CD4-positive, alpha-beta T cell (primary cell): Measurements from ENCODE around the gene MYOG. TPM values are rescaled to one million over a fixed set of nuclear protein-coding genes. Genes with fewer than 3 reads are reported as not detected.

Experiments
- ATAC-seq: fragments of 200-7000 bp; cut with Tn5 transposase; one replicate; pipeline ENCODE4 v1.10.0; 2022; ENCODE audit warnings: mild to moderate bottlenecking; ENCODE audit not compliant: poor library complexity
- CTCF ChIA-PET: fragments of 350-600 bp; sonication (Branson Sonifier 250); formaldehyde crosslinking; loops from one replicate; lab custom pipeline; 2021; ENCODE audit warnings: antibody characterized with exemption, inconsistent platforms; lab: Charles Lee
- POLR2A ChIA-PET: fragments of 350-600 bp; sonication (Branson Sonifier 250); formaldehyde crosslinking; loops from one replicate; lab custom pipeline; 2021; ENCODE audit warnings: antibody characterized with exemption, inconsistent platforms; lab: Charles Lee
- DNase-seq, 14 experiments: peaks; one replicate each; pipeline ENCODE4 v3.0.0-alpha.2; 2013 to 2020; ENCODE audit warnings: mixed read lengths in 2 of 14
- H3K27ac ChIP-seq, 2 donors: one replicate each; pipeline versions ENCODE4 v1.5.1 to v1.7.0; 2013; ENCODE audit warnings: low read length in 2 of 2, low read depth in 1 of 2, mild to moderate bottlenecking in 1 of 2
- H3K27me3 ChIP-seq, 2 experiments: 1 replicate in 1 of 2; 2 replicates in 1 of 2; pipeline versions ENCODE4 v1.6.1 to v1.7.0; 2013; ENCODE audit warnings: low read length in 2 of 2, control low read depth in 1 of 2, mild to moderate bottlenecking in 1 of 2, moderate library complexity in 1 of 2; ENCODE audit not compliant: insufficient read depth in 2 of 2, control insufficient read depth in 1 of 2
- H3K36me3 ChIP-seq: one replicate; pipeline ENCODE4 v1.6.1; 2013; ENCODE audit warnings: low read length, control low read depth; ENCODE audit not compliant: insufficient read depth
- H3K4me1 ChIP-seq: one replicate; pipeline ENCODE4 v1.6.1; 2013; ENCODE audit warnings: low read length, control low read depth; ENCODE audit not compliant: insufficient read depth
- H3K4me3 ChIP-seq: one replicate; pipeline ENCODE4 v1.5.1; 2013; ENCODE audit warnings: mild to moderate bottlenecking, low read length, moderate library complexity
- H3K9me3 ChIP-seq, 2 experiments: 1 replicate in 1 of 2; 2 replicates in 1 of 2; pipeline versions ENCODE4 v1.6.1 to v1.7.0; 2013; ENCODE audit warnings: low read length in 2 of 2, mild to moderate bottlenecking in 2 of 2, control low read depth in 1 of 2, moderate library complexity in 1 of 2; ENCODE audit not compliant: control insufficient read depth in 1 of 2, insufficient read depth in 1 of 2
- H3K27ac Mint-ChIP-seq: one replicate; pipeline ENCODE4 v1.8.0; 2020; ENCODE audit warnings: mixed read lengths
- H3K27me3 Mint-ChIP-seq: one replicate; pipeline ENCODE4 v1.8.0; 2021; ENCODE audit warnings: mixed read lengths
- H3K36me3 Mint-ChIP-seq: one replicate; pipeline ENCODE4 v1.8.0; 2021; ENCODE audit warnings: low read depth, mixed read lengths
- H3K4me1 Mint-ChIP-seq: one replicate; pipeline ENCODE4 v1.8.0; 2021; ENCODE audit warnings: low read depth, mixed read lengths
- H3K4me3 Mint-ChIP-seq: one replicate; pipeline ENCODE4 v1.8.0; 2020; ENCODE audit warnings: mild to moderate bottlenecking, mixed read lengths
- H3K9me3 Mint-ChIP-seq: one replicate; pipeline ENCODE4 v1.8.0; 2020; ENCODE audit warnings: mixed read lengths
- CTCF ChIP-seq: fragments of 200-600 bp; IDR thresholded peaks from one replicate; pipeline ENCODE4 v1.8.0; 2022; ENCODE audit warnings: antibody characterized with exemption, mild to moderate bottlenecking
- intact Hi-C, 2 experiments: fragments of 100-400 bp; cut with DNase I in 1 of 2; cut with micrococcal nuclease in 1 of 2; formaldehyde crosslinking; loops; one replicate each; pipeline versions ENCODE4 v1.15.1 to v1.9.0; 2023 to 2025; cut with DNase I, micrococcal nuclease
- total RNA-seq, 174 experiments: library from RNA in 2 of 174; stranded (reverse) in 2 of 174; gene quantifications; one replicate each; pipeline ENCODE4 v1.2.3 and lab custom pipeline; 2021 to 2026

The MYOG gene
- total RNA-seq, 2 experiments from 2014 or later = not detected

- intact Hi-C loops = no loop called here
- H3K4me1 Mint-ChIP-seq = no peaks in the 10 kb centered on the region
- H3K9me3 ChIP-seq = no peaks in the 10 kb centered on the region
- H3K9me3 Mint-ChIP-seq = no peaks in the 10 kb centered on the region
- no peaks in the 10 kb centered on the region for H3K36me3 ChIP-seq
- H3K4me3 ChIP-seq = no peak overlapping the region
- DNase-seq (no peak), ATAC-seq (no peak)
- no peak for TF ChIP-seq CTCF
- POLR2A ChIA-PET = no interaction called here
- H3K36me3 Mint-ChIP-seq = no peaks in the 10 kb centered on the region
- no peaks in the 10 kb centered on the region for H3K4me1 ChIP-seq
- H3K27me3 ChIP-seq = peaks cover 0 to 4% of the 10 kb centered on the region in 2 experiments
- H3K27ac Mint-ChIP-seq = no peak overlapping the region
- no peak overlapping the region for H3K27ac ChIP-seq
- H3K27me3 Mint-ChIP-seq = peaks cover 10% of the 10 kb centered on the region
- CTCF ChIA-PET = no interaction called here
- H3K4me3 Mint-ChIP-seq = no peak overlapping the region
These were observed 36.7 kb downstream of the MYOG start for GRCh38 chr1:203049077-203049476.

- DNase-seq (no peak), ATAC-seq (no peak)
- no peaks in the 10 kb centered on the region for H3K4me1 Mint-ChIP-seq
- no peaks in the 10 kb centered on the region for H3K9me3 Mint-ChIP-seq
- no peaks in the 10 kb centered on the region for H3K9me3 ChIP-seq
- H3K27me3 ChIP-seq = peaks cover 0 to 4% of the 10 kb centered on the region in 2 experiments
- POLR2A ChIA-PET = no interaction called here
- H3K27me3 Mint-ChIP-seq = peaks cover 10% of the 10 kb centered on the region
- CTCF ChIA-PET = no interaction called here
- no peak overlapping the region for H3K27ac ChIP-seq
- intact Hi-C loops = no loop called here
- H3K36me3 Mint-ChIP-seq = no peaks in the 10 kb centered on the region
- H3K4me3 ChIP-seq = no peak overlapping the region
- H3K4me1 ChIP-seq = no peaks in the 10 kb centered on the region
- H3K36me3 ChIP-seq = no peaks in the 10 kb centered on the region
- H3K4me3 Mint-ChIP-seq = no peak overlapping the region
- no peak for TF ChIP-seq CTCF
- H3K27ac Mint-ChIP-seq = no peak overlapping the region
These were observed 37.2 kb downstream of the MYOG start for GRCh38 chr1:203048555-203049051.

- ATAC-seq (no peak), DNase-seq (no peak)
- ChIA-PET CTCF (no interaction called here), POLR2A (no interaction called here)
- H3K4me3 Mint-ChIP-seq = no peak overlapping the region
- H3K27me3 Mint-ChIP-seq = peaks cover 10% of the 10 kb centered on the region
- Histone ChIP-seq H3K27ac (no peak overlapping the region), H3K4me1 (no peaks in the 10 kb centered on the region), H3K27me3 (peaks cover 0 to 4% of the 10 kb centered on the region in 2 experiments), H3K9me3 (no peaks in the 10 kb centered on the region), H3K36me3 (no peaks in the 10 kb centered on the region), H3K4me3 (no peak overlapping the region)
- H3K36me3 Mint-ChIP-seq = no peaks in the 10 kb centered on the region
- no peak overlapping the region for H3K27ac Mint-ChIP-seq
- TF ChIP-seq CTCF = no peak
- H3K9me3 Mint-ChIP-seq = no peaks in the 10 kb centered on the region
- H3K4me1 Mint-ChIP-seq = no peaks in the 10 kb centered on the region
- intact Hi-C loops = no loop called here
These were observed 37.7 kb downstream of the MYOG start for GRCh38 chr1:203048086-203048485.
